HG03469 (cell line): ENCODE data around the gene AMZ1.

Experiments used
- ATAC-seq: cut with Tn5 transposase; IDR thresholded peaks from one replicate; pipeline ENCODE4 v1.9.1; 2021; ENCODE audit warnings: mild to moderate bottlenecking, moderate library complexity, moderate number of reproducible peaks; ENCODE audit not compliant: unreplicated experiment

The AMZ1 gene

DNA sequence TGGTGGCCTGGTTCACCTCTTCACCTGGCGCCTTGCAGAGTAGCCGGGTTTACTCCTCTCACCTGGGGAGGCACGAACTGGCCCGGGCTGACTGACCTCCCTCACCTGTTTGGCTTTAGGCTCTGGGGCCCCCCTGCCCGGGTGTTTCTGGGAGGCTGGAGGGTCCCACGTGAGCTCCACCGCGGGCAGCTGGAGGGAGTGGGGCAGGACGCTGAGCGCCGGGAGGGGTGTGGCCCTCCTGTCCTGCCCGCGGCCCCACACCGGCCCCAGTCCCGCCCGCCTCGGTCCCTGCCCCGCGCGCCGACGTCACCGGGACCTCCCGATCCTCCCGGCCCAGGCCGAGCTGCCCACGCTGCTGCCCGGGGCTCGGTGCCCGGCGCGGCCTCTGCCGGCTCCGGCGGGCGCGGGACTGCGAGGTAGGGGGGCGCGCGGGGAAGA lies at the start of gene AMZ1:
AMZ1 (plus strand) TSS at position 322 of the 438 bp plus-strand sequence. CDS start 12,250 bp downstream, outside the sequence.
- no peak for ATAC-seq

GRCh38 chr7:2638224-2638991 lies 49.6 kb upstream of the AMZ1 start:
- no peak for ATAC-seq

GRCh38 chr7:2639181-2639681 lies 48.8 kb upstream of the AMZ1 start:
- no peak for ATAC-seq

- no peak for ATAC-seq
These were observed 48.1 kb upstream of the AMZ1 start for GRCh38 chr7:2639695-2640481.

- ATAC-seq, result no peak
These were observed 47.5 kb upstream of the AMZ1 start for GRCh38 chr7:2640482-2640830.

DNA sequence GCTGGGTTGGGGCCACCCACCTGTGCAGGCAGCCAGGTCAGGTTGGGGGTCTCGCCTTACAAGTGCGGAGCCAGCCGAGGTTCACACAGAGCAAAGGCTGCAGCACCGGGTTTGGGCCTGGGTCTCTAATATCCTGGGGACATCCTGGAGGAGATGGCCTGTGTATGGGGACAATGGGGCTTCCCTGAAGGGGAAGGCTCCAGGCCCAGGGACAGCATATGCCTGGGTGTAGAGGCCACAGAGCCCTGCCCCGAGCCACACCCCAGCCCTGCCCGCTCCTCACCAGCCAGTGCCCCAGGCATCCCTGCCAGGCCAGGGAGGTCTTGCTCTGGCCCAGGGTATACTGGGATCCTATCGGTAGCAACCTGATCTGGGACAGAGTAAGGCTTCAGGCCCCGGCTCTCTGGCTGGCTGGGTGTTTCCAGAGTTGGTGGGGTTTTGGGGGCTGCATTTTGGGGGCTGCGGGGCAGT lies 47.1 kb upstream of the AMZ1 start:
- ATAC-seq, result no peak

GRCh38 chr7:2641406-2642393 lies 46.3 kb upstream of the AMZ1 start:
- no peak for ATAC-seq

DNA sequence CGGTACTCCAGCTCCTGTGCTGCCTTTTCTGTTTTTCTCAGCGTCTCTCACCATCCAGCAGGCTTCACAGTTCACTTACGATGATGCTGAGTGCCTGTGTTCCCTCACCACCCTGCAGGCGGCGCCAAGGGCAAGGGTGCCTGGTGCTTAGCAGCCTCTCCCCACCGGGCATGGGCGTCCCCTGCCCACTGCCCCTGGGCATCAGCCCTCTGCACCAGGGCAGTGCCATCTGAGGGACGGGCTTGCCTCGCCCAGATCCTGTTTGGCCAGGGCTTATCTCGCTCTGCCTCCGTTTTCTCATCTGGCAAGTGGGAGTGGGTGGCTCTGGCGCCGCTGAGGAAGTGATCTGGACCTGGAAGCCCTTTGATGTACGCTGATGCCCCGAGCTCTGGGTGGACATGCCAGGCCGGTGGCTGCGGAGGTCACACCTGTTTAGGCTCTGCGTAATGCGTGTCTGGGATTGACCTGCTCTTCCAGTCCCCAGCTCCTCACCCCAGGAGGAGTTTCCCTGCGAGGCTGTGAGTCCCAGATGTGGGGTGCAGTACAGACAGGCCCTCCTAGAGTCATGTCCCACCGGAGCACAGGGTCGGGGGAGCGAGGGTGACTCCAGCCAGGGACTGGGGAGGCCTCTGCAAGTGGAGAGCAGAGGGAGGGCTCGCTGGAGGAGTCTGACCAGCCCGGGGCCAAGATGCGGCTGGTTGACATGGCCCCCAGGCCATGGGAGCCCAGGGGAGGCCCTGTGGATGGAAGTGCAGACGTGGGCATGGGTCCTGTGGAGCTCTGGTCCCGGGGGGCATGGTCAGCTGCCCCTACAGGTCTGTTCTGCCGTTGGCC lies 44.4 kb upstream of the AMZ1 start:
- no peak for ATAC-seq

DNA sequence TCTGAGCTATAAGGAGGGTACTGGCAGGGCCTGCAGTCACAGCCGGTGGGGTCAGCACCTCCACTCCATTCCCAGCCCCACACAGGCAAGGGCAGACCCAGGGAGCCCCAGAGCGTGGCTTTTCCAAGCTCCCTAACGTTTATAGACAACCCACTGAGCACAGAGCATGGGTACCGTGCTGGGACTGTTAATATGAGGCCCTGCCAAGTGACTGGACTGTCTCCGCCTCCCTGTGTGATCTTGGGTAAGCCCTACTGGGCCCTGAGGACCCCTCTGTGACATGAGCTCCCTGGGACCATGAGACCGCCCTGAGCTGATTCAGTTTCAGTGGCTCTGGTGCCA lies 43.8 kb upstream of the AMZ1 start:
- ATAC-seq, result no peak

DNA sequence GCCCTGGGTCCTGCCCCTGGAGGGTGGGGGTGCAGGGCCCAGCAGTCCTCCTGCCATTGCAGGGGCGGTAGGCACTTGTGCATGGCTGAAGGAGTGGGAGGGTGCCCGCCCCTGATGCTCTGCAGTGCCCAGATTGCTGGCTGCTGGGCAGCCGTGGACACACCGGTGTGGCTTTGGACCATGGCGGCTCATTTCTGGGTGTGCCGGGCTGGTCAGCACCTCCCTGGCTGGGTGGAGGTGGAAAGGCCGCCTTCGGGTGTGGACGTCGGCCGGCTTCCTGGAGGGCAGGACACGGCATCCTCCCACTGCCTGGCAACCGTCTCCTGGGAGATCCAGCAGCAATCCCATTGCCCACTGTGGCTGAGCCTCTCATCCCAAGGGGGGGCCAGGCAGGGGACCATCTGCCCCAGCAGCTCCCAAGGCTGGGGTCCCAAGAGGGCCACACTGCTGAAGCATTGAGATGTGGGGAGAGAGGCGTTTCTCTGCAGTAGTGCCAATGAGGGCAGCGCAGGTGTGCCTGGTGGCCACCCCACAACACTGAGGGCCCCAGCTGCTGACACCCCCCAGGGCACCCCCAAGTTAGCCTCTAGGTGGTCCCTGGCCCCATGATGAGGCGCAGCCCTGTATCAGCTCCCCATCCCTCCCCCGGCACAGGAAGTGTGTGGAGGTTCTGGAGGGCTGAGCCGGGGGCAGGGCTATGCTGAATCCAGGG lies 43.3 kb upstream of the AMZ1 start:
- no peak for ATAC-seq

GRCh38 chr7:2645274-2645868 lies 42.6 kb upstream of the AMZ1 start:
- no peak for ATAC-seq

- no peak for ATAC-seq
These were observed 41.7 kb upstream of the AMZ1 start for GRCh38 chr7:2646336-2646679.

DNA sequence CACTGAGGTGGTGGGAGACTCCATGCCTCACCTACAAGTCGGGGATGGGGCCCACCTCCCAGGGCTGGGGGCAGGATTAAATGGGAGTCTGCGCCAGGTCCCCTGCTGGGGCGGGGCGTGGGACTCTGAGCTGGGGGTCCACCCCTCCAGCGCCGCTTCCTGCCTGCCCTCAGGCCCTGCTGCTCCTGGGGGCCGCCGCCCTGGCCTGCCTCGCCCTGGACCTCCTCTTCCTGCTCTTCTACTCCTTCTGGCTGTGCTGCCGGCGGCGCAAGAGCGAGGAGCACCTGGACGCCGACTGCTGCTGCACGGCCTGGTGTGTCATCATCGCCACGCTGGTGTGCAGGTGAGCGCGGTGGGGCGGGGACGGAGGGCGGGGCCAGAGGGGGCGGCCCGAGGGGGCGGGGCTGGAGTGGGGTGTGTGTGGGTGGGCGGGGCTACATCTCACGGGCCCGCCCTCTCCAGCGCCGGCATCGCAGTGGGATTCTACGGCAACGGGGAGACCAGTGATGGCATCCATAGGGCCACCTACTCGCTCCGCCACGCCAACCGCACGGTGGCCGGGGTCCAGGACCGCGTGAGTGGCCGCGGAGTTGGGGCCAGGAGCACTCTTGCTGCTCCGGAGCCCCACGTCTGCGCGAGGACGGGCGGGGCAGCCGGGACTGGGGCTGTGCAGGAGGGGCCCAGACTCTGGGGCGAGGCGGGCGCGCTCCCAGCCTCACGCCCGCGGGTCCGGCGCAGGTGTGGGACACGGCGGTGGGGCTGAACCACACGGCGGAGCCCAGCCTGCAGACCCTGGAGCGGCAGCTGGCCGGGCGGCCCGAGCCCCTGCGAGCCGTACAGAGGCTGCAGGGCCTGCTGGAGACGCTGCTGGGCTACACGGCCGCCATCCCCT lies 41.1 kb upstream of the AMZ1 start:
- no peak for ATAC-seq

GRCh38 chr7:2647594-2648172 lies 40.3 kb upstream of the AMZ1 start:
- no peak for ATAC-seq

DNA sequence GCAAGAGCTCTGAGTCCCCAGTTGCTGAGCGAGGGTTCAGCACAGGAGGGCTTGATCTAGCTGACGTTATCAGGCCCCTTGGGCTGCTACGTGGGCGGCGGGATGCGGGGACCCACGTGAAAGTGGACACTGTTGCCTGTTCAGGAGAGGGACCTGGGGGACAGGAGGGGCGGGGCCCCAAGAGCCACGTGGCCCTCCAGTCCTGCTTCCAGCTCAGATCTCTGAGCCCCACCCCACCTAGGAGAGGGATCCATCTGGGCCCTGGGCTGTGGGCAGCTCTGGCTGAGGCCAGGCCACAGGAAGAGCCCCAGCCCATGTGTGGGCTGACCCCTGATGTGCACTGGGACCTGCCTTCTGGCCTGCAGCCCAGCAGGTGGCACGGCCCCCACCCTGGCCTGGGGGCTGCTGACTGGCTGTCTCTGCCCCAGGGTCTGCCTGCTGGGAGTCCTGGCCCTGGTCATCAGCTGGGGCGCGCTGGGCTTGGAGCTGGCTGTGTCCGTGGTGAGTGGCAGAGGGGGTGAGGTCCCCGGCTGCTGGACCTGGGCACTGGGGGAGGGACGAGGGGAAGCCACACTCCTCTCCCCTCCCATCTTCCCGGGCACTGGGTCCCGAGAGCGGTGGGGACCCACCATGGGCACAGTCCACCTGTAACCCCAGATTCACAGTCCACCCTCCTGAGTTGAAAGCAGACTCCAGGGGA lies 38.7 kb upstream of the AMZ1 start:
- no peak for ATAC-seq

GRCh38 chr7:2649991-2650390 lies 38.0 kb upstream of the AMZ1 start:
- ATAC-seq, result no peak

DNA sequence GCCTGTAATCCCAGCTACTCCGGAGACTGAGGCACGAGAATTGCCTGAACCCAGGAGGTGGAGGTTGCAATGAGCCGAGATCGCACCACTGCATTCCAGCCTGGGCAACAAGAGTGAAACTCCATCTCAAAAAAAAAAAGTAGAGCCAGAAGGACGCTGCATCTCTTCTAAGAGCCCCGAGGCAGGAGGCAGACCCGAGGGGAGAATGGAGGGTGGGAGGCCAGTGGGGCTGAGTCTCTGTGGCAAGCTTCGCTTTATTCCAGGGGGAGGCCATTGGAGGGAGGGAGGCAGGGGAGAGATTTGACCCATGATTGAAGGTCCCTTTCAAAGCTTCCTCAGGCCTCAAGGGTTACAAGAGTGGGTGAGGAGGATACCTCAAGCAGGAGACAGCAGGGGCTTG lies 37.6 kb upstream of the AMZ1 start:
- ATAC-seq, result no peak
